Central memory CD8-positive, alpha-beta T cell (primary cell): ENCODE data around the gene CMC1.

Source experiments
- ATAC-seq: fragments of 150-1000 bp; cut with Tn5 transposase; replicated peaks from 2 replicates; pipeline ENCODE4 v1.10.0; 2022; ENCODE audit warnings: mild to moderate bottlenecking, moderate FRiP score, moderate number of reproducible peaks; ENCODE audit not compliant: poor library complexity, severe bottlenecking; ENCODE audit errors: extremely low read depth
- DNase-seq, 2 donors: peaks; one replicate each; pipeline ENCODE4 v3.0.0; 2021; ENCODE audit warnings: low spot score in 2 of 2
- H3K27ac Mint-ChIP-seq: one replicate; pipeline ENCODE4 v1.8.0; 2022; ENCODE audit warnings: low read depth, mild to moderate bottlenecking, moderate library complexity, mixed read lengths
- H3K27me3 Mint-ChIP-seq: one replicate; pipeline ENCODE4 v1.8.0; 2022; ENCODE audit warnings: mixed read lengths
- H3K36me3 Mint-ChIP-seq: one replicate; pipeline ENCODE4 v1.8.0; 2022; ENCODE audit warnings: mild to moderate bottlenecking, moderate library complexity, mixed read lengths; ENCODE audit not compliant: insufficient read depth
- H3K4me1 Mint-ChIP-seq: one replicate; pipeline ENCODE4 v1.8.0; 2022; ENCODE audit warnings: mixed read lengths
- H3K4me3 Mint-ChIP-seq: one replicate; pipeline ENCODE4 v1.8.0; 2022; ENCODE audit warnings: mild to moderate bottlenecking, moderate library complexity, mixed read lengths
- H3K9me3 Mint-ChIP-seq: one replicate; pipeline ENCODE4 v1.8.0; 2022; ENCODE audit warnings: mixed read lengths

CMC1 gene

GRCh38 chr3:28322464-28322863 lies 81.0 kb downstream of the CMC1 start:
- ATAC-seq (no peak), DNase-seq (no peak)
- H3K27ac Mint-ChIP-seq, result no peak overlapping the region
- peaks cover 58% of the 10 kb centered on the region for H3K4me1 Mint-ChIP-seq
- H3K9me3 Mint-ChIP-seq, result no peaks in the 10 kb centered on the region
- H3K4me3 Mint-ChIP-seq, result no peak overlapping the region
- no peaks in the 10 kb centered on the region for H3K27me3 Mint-ChIP-seq
- peaks cover 34% of the 10 kb centered on the region for H3K36me3 Mint-ChIP-seq

GRCh38 chr3:28326458-28326926 lies 85.1 kb downstream of the CMC1 start:
- Mint-ChIP-seq H3K36me3 (peaks cover 10% of the 10 kb centered on the region), H3K9me3 (no peaks in the 10 kb centered on the region), H3K4me1 (peaks cover 31% of the 10 kb centered on the region), H3K4me3 (no peak overlapping the region), H3K27ac (peak overlapping the region; percentile 51), H3K27me3 (no peaks in the 10 kb centered on the region)
- DNase-seq (peak in 1 of 2 donors; percentile 45), ATAC-seq (peak; percentile 88)

- DNase-seq (no peak), ATAC-seq (no peak)
- no peaks in the 10 kb centered on the region for H3K27me3 Mint-ChIP-seq
- H3K9me3 Mint-ChIP-seq, result no peaks in the 10 kb centered on the region
- H3K27ac Mint-ChIP-seq, result peak overlapping the region; percentile 55
- peak overlapping the region; percentile 46 for H3K4me3 Mint-ChIP-seq
- H3K4me1 Mint-ChIP-seq, result peaks cover 28% of the 10 kb centered on the region
- peaks cover 10% of the 10 kb centered on the region for H3K36me3 Mint-ChIP-seq
Measured at GRCh38 chr3:28328188-28329151, 87.1 kb downstream of the CMC1 start.

- Mint-ChIP-seq H3K4me3 (no peak overlapping the region), H3K27ac (peak overlapping the region; percentile 57)
- peak; percentile 49 for ATAC-seq
Measured at GRCh38 chr3:28334552-28334951, 93.1 kb downstream of the CMC1 start.

GRCh38 chr3:28335246-28335645 lies 93.8 kb downstream of the CMC1 start:
- H3K27me3 Mint-ChIP-seq, result no peaks in the 10 kb centered on the region
- H3K9me3 Mint-ChIP-seq, result no peaks in the 10 kb centered on the region
- H3K36me3 Mint-ChIP-seq, result peaks cover 14% of the 10 kb centered on the region
- ATAC-seq (no peak), DNase-seq (no peak)
- H3K27ac Mint-ChIP-seq, result no peak overlapping the region
- no peaks in the 10 kb centered on the region for H3K4me1 Mint-ChIP-seq
- H3K4me3 Mint-ChIP-seq, result no peak overlapping the region

More at GRCh38 chr3:28334552-28334951, 93.1 kb downstream of the CMC1 start:
- no peak for DNase-seq
- Mint-ChIP-seq H3K4me1 (no peaks in the 10 kb centered on the region), H3K36me3 (peaks cover 11% of the 10 kb centered on the region), H3K27me3 (no peaks in the 10 kb centered on the region), H3K9me3 (no peaks in the 10 kb centered on the region)

GRCh38 chr3:28337230-28337629 lies 95.8 kb downstream of the CMC1 start:
- Mint-ChIP-seq H3K4me3 (no peak overlapping the region), H3K27me3 (no peaks in the 10 kb centered on the region), H3K27ac (no peak overlapping the region), H3K4me1 (peaks cover 11% of the 10 kb centered on the region), H3K36me3 (peaks cover 12% of the 10 kb centered on the region), H3K9me3 (no peaks in the 10 kb centered on the region)
- DNase-seq (no peak), ATAC-seq (no peak)

GRCh38 chr3:28343144-28343543 lies 101.7 kb downstream of the CMC1 start:
- no peak for DNase-seq
- Mint-ChIP-seq H3K4me1 (peaks cover 60% of the 10 kb centered on the region), H3K27ac (peak overlapping the region; percentile 67), H3K9me3 (no peaks in the 10 kb centered on the region), H3K36me3 (peaks cover 11% of the 10 kb centered on the region), H3K4me3 (peak overlapping the region; percentile 1), H3K27me3 (no peaks in the 10 kb centered on the region)
- no peak for ATAC-seq

GRCh38 chr3:28345690-28346089 lies 104.3 kb downstream of the CMC1 start:
- no peak for ATAC-seq
- H3K4me3 Mint-ChIP-seq, result no peak overlapping the region
- DNase-seq, result no peak
- no peak overlapping the region for H3K27ac Mint-ChIP-seq
- H3K27me3 Mint-ChIP-seq, result no peaks in the 10 kb centered on the region
- H3K9me3 Mint-ChIP-seq, result no peaks in the 10 kb centered on the region
- peaks cover 74% of the 10 kb centered on the region for H3K4me1 Mint-ChIP-seq
- H3K36me3 Mint-ChIP-seq, result peaks cover 20% of the 10 kb centered on the region

GRCh38 chr3:28347374-28348264 lies 106.2 kb downstream of the CMC1 start:
- no peaks in the 10 kb centered on the region for H3K9me3 Mint-ChIP-seq
- H3K27ac Mint-ChIP-seq, result peak overlapping the region; percentile 98
- DNase-seq (peak in 1 of 2 donors; percentile 11), ATAC-seq (no peak)
- H3K27me3 Mint-ChIP-seq, result no peaks in the 10 kb centered on the region
- H3K36me3 Mint-ChIP-seq, result peaks cover 21% of the 10 kb centered on the region
- peaks cover 59% of the 10 kb centered on the region for H3K4me1 Mint-ChIP-seq
- H3K4me3 Mint-ChIP-seq, result peak overlapping the region; percentile 94

GRCh38 chr3:28348265-28348628 lies 106.8 kb downstream of the CMC1 start:
- no peak for DNase-seq
- Mint-ChIP-seq H3K9me3 (no peaks in the 10 kb centered on the region), H3K27ac (peak overlapping the region; percentile 98), H3K4me1 (peaks cover 53% of the 10 kb centered on the region), H3K4me3 (peak overlapping the region; percentile 94), H3K36me3 (peaks cover 21% of the 10 kb centered on the region), H3K27me3 (no peaks in the 10 kb centered on the region)
- ATAC-seq, result no peak

GRCh38 chr3:28348629-28349468 lies 107.4 kb downstream of the CMC1 start, which contains the start of the genes AZI2 and ZCWPW2:
Gene AZI2, minus strand, starts transcription at chr3:28348824. Its CDS starts 8,207 bp downstream, at chr3:28340617.
Gene ZCWPW2, plus strand, starts transcription at chr3:28348721. Its CDS starts 64,348 bp downstream, at chr3:28413069.
- Mint-ChIP-seq H3K36me3 (peaks cover 21% of the 10 kb centered on the region), H3K27ac (peak within 1 kb of the TSS; percentile 98), H3K27me3 (no peaks in the 10 kb centered on the region), H3K4me1 (peaks cover 48% of the 10 kb centered on the region), H3K9me3 (no peaks in the 10 kb centered on the region), H3K4me3 (peak within 1 kb of the TSS; percentile 94)
- DNase-seq (peak; percentile 87 to 90), ATAC-seq (peak; percentile 89)
